ENCODE measurements around the gene ZNF568. TPM values are rescaled to one million over a fixed set of nuclear protein-coding genes. Genes with fewer than 3 reads are reported as not detected.

The ZNF568 gene
- total RNA-seq, 1 experiment from 2014 or later, result 7.1 TPM

DNA sequence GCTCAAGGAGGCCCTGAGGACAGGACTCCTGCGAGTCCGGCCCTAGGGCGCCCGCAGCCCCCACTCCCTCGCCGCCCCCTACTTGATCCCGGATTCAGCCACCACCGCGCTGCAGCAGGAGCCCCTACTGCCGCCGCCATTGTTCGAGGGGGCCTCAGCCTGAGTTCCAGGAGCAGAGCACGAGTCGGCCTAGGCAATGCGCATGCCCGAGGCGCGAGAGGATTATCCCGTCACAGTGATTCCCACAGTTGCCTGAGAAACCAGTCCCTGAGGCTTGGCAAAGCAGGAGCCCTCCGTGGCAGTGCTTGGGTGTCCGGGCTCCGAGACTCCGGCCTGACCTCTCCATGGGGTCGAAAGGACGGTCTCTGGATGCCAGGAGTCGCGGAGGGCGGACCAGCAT is 93.7 kb downstream of the ZNF568 start:
- H3K27me3 ChIP-seq (replicated peaks; ENCODE audit: insufficient read depth, low read depth, low read length, poor library complexity), result no peaks in the 10 kb centered on the region
- intact Hi-C loops (cut with micrococcal nuclease; ENCODE audit: unreplicated experiment), result no loop called here
- CTCF ChIA-PET, result no interaction called here
- peaks cover 33% of the 10 kb centered on the region for H3K9me3 ChIP-seq (ENCODE audit: low read depth, low read length, poor library complexity, severe bottlenecking)
- POLR2A ChIA-PET (ENCODE audit: low non-redundant PET), result no interaction called here
- no peak overlapping the region for H3K27ac ChIP-seq (ENCODE audit: low read depth, low read length, poor library complexity, severe bottlenecking)
- H3K36me3 ChIP-seq (ENCODE audit: insufficient read depth, low read length, poor library complexity, severe bottlenecking), result no peaks in the 10 kb centered on the region
- no TSS peak for BruUV-seq (replicated peaks)
- no peaks in the 10 kb centered on the region for H3K4me1 ChIP-seq (ENCODE audit: insufficient read depth, low read length, poor library complexity, severe bottlenecking)
- DNase-seq (ENCODE audit: low spot score), result no peak
- no peak for TF ChIP-seq CTCF (conservative IDR thresholded peaks at IDR 0.05; ENCODE audit: low read depth, low read length)
- no peak for TF ChIP-seq EZH2 (IDR thresholded peaks at IDR 0.05; ENCODE audit: borderline replicate concordance, low read depth, low read length, poor library complexity, severe bottlenecking)
- H3K4me3 ChIP-seq (ENCODE audit: low read depth, low read length, poor library complexity, severe bottlenecking), result no peak overlapping the region

DNA sequence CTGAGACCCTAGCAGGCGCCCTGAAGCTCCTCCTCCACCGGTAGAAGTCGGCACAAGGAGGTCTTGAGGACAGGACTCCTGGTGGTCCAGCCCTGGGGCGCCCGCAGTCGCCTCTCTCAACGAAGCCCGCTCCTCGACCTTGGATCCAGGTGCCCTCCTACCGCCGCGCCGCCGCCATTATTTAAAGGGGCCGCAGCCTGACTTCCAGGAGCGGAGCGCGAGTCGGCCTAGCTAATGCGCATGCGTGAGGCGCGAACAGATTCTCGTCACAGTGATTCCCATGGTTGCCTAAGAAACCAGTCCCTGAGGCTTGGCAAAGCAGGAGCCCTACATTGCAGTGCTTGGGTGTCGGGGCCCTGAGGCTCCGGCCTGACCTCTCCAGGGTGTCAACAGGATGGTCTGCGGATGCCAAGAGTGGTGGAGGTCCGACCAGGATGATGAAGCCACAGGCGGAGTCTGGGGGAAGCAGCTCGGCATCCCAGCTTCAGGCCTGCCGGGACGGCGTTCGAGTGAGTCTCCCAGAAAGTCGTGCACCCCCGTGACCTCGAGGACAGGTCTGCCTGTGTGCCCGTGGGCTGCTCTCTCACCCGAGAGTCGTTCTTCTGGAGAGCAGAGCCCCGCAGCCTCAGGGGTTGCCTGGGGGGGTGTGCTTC is 96.1 kb downstream of the ZNF568 start:
- CTCF ChIA-PET, result no interaction called here
- POLR2A ChIA-PET (ENCODE audit: low non-redundant PET), result no interaction called here
- H3K4me1 ChIP-seq (ENCODE audit: insufficient read depth, low read length, poor library complexity, severe bottlenecking), result no peaks in the 10 kb centered on the region
- DNase-seq (ENCODE audit: low spot score), result no peak
- no peak overlapping the region for H3K4me3 ChIP-seq (ENCODE audit: low read depth, low read length, poor library complexity, severe bottlenecking)
- TF ChIP-seq EZH2 (IDR thresholded peaks at IDR 0.05; ENCODE audit: borderline replicate concordance, low read depth, low read length, poor library complexity, severe bottlenecking) (no peak), CTCF (conservative IDR thresholded peaks at IDR 0.05; ENCODE audit: low read depth, low read length) (no peak)
- BruUV-seq (replicated peaks), result no TSS peak
- H3K9me3 ChIP-seq (ENCODE audit: low read depth, low read length, poor library complexity, severe bottlenecking), result peaks cover 31% of the 10 kb centered on the region
- no peaks in the 10 kb centered on the region for H3K36me3 ChIP-seq (ENCODE audit: insufficient read depth, low read length, poor library complexity, severe bottlenecking)
- intact Hi-C loops (cut with micrococcal nuclease; ENCODE audit: unreplicated experiment), result no loop called here
- H3K27me3 ChIP-seq (replicated peaks; ENCODE audit: insufficient read depth, low read depth, low read length, poor library complexity), result no peaks in the 10 kb centered on the region
- no peak overlapping the region for H3K27ac ChIP-seq (ENCODE audit: low read depth, low read length, poor library complexity, severe bottlenecking)

GRCh38 chr19:37014456-37014855 is 98.3 kb downstream of the ZNF568 start:
- intact Hi-C loops (cut with micrococcal nuclease; ENCODE audit: unreplicated experiment), result no loop called here
- no TSS peak for BruUV-seq (replicated peaks)

More at GRCh38 chr19:37014456-37014855, 98.3 kb downstream of the ZNF568 start:
- H3K27ac ChIP-seq (ENCODE audit: low read depth, low read length, poor library complexity, severe bottlenecking), result no peak overlapping the region
- POLR2A ChIA-PET (ENCODE audit: low non-redundant PET), result no interaction called here
- no peaks in the 10 kb centered on the region for H3K4me1 ChIP-seq (ENCODE audit: insufficient read depth, low read length, poor library complexity, severe bottlenecking)
- no peak for TF ChIP-seq EZH2 (IDR thresholded peaks at IDR 0.05; ENCODE audit: borderline replicate concordance, low read depth, low read length, poor library complexity, severe bottlenecking)
- no peak for TF ChIP-seq CTCF (conservative IDR thresholded peaks at IDR 0.05; ENCODE audit: low read depth, low read length)
- H3K9me3 ChIP-seq (ENCODE audit: low read depth, low read length, poor library complexity, severe bottlenecking), result peaks cover 25% of the 10 kb centered on the region
- no peaks in the 10 kb centered on the region for H3K27me3 ChIP-seq (replicated peaks; ENCODE audit: insufficient read depth, low read depth, low read length, poor library complexity)
- CTCF ChIA-PET, result interaction anchor here (0.7 kb wide), 1 partner anchor 36 kb away, joined by 3 read pairs; no protein-coding TSS in a partner anchor
- H3K4me3 ChIP-seq (ENCODE audit: low read depth, low read length, poor library complexity, severe bottlenecking), result no peak overlapping the region
- DNase-seq (ENCODE audit: low spot score), result no peak
- H3K36me3 ChIP-seq (ENCODE audit: insufficient read depth, low read length, poor library complexity, severe bottlenecking), result no peaks in the 10 kb centered on the region
